Activated naive CD8-positive, alpha-beta T cell treated with anti-CD3 and anti-CD28 coated beads, Interleukin-2, amount 50 U/mL, for 16 hours (primary cell): ENCODE results near the gene S1PR4.
"Not testable (repeated sequence)": the region's sequence is repeated elsewhere in the genome, so short reads cannot be mapped to it uniquely, and the experiment has no call there.

ENCODE experiments used
- DNase-seq: peaks from one replicate; pipeline ENCODE4 v3.0.0-alpha.2; 2020; ENCODE audit warnings: low read depth, low spot score

S1PR4 gene

GRCh38 chr19:3151563-3152418 is 26.8 kb upstream of the S1PR4 start:
- no peak for DNase-seq

GRCh38 chr19:3152419-3152780 is 26.2 kb upstream of the S1PR4 start:
- no peak for DNase-seq

GRCh38 chr19:3153286-3154230 is 25.0 kb upstream of the S1PR4 start:
- no peak for DNase-seq

GRCh38 chr19:3154447-3154846 is 24.1 kb upstream of the S1PR4 start:
- not testable (repeated sequence) for DNase-seq

- DNase-seq, result peak; percentile 41
Observed at GRCh38 chr19:3154957-3155736, 23.4 kb upstream of the S1PR4 start.

- DNase-seq, result no peak
Observed at GRCh38 chr19:3157096-3157845, 21.3 kb upstream of the S1PR4 start.

GRCh38 chr19:3159565-3159964 is 19.0 kb upstream of the S1PR4 start:
- no peak for DNase-seq

GRCh38 chr19:3160219-3160618 is 18.4 kb upstream of the S1PR4 start:
- DNase-seq, result no peak

- no peak for DNase-seq
Observed at GRCh38 chr19:3161453-3161852, 17.1 kb upstream of the S1PR4 start.

- no peak for DNase-seq
Observed at GRCh38 chr19:3162418-3163229, 15.9 kb upstream of the S1PR4 start.

- no peak for DNase-seq
Observed at GRCh38 chr19:3163230-3163886, 15.2 kb upstream of the S1PR4 start.

GRCh38 chr19:3163943-3164342 is 14.6 kb upstream of the S1PR4 start:
- DNase-seq, result no peak

GRCh38 chr19:3167533-3168272 is 10.9 kb upstream of the S1PR4 start:
- no peak for DNase-seq

GRCh38 chr19:3171894-3172672 is 6.5 kb upstream of the S1PR4 start:
- no peak for DNase-seq

GRCh38 chr19:3172673-3173000 is 5.9 kb upstream of the S1PR4 start:
- DNase-seq, result not testable (repeated sequence)

- DNase-seq, result no peak
Observed at GRCh38 chr19:3175781-3176714, 2.5 kb upstream of the S1PR4 start.
